ENCODE results near the gene GPR160. TPM values are rescaled to one million over a fixed set of nuclear protein-coding genes. Genes with fewer than 3 reads are reported as not detected.

The GPR160 gene
- total RNA-seq, 1 donor from 2014 or later: 0.21 TPM

DNA sequence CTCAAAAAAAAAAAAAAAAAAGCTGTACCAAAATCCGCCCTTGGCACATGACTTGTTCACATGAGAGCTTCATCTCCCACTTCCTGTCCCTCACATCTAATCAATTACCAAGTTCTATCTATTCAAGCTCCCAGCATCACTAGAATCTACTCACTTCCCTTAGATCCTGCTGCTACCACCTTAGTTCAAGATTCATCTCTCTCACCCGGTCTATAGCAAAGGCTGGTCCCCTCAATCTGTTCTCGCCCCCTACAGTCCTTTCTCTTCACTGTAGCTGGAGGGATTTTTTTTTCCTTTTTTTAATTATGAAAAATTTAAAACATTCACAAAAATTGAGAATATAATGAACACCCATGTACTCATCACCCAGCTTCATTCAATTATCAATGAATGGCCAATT lies 16.7 kb upstream of the GPR160 start:
- Mint-ChIP-seq H3K4me3 (no peak overlapping the region), H3K27me3 (ENCODE audit: low read depth) (no peaks in the 10 kb centered on the region), H3K36me3 (ENCODE audit: low read depth) (no peaks in the 10 kb centered on the region), H3K9me3 (no peaks in the 10 kb centered on the region), H3K27ac (ENCODE audit: unreplicated experiment) (no peak overlapping the region), H3K4me1 (no peaks in the 10 kb centered on the region)
- TF ChIP-seq, protein P1, sequence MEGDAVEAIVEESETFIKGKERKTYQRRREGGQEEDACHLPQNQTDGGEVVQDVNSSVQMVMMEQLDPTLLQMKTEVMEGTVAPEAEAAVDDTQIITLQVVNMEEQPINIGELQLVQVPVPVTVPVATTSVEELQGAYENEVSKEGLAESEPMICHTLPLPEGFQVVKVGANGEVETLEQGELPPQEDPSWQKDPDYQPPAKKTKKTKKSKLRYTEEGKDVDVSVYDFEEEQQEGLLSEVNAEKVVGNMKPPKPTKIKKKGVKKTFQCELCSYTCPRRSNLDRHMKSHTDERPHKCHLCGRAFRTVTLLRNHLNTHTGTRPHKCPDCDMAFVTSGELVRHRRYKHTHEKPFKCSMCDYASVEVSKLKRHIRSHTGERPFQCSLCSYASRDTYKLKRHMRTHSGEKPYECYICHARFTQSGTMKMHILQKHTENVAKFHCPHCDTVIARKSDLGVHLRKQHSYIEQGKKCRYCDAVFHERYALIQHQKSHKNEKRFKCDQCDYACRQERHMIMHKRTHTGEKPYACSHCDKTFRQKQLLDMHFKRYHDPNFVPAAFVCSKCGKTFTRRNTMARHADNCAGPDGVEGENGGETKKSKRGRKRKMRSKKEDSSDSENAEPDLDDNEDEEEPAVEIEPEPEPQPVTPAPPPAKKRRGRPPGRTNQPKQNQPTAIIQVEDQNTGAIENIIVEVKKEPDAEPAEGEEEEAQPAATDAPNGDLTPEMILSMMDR (conservative IDR thresholded peaks at IDR 0.05): no peak
- no peak for DNase-seq (ENCODE audit: low read depth, low spot score)

GRCh38 chr3:170022336-170022735 lies 15.5 kb upstream of the GPR160 start:
- no peak overlapping the region for H3K27ac Mint-ChIP-seq (ENCODE audit: unreplicated experiment)
- H3K27me3 Mint-ChIP-seq (ENCODE audit: low read depth): no peaks in the 10 kb centered on the region
- no peaks in the 10 kb centered on the region for H3K36me3 Mint-ChIP-seq (ENCODE audit: low read depth)
- no peaks in the 10 kb centered on the region for H3K4me1 Mint-ChIP-seq
- H3K4me3 Mint-ChIP-seq: no peak overlapping the region
- no peaks in the 10 kb centered on the region for H3K9me3 Mint-ChIP-seq
- DNase-seq (ENCODE audit: low read depth, low spot score): no peak
- TF ChIP-seq, protein P1 (conservative IDR thresholded peaks at IDR 0.05): no peak

DNA sequence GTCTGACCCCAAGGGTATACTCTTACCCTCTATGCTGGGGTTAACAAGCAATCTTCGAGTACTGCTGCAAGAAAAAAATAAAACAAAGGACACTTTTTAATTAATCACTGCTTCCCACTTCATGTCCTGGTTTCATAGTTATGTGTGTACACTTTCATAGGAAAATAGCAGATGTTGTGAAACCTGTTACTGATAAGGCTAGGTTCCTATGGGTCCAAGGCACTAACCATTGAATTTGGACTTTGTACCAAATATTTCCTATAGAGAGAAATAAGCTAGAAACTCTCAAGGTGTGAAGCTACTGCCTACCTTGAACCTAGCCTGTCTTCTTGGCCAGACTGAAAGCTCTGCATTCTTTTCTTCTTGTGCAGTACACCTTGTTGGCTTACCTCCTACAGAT lies 14.6 kb upstream of the GPR160 start:
- DNase-seq (ENCODE audit: low read depth, low spot score): no peak
- H3K27me3 Mint-ChIP-seq (ENCODE audit: low read depth): no peaks in the 10 kb centered on the region
- no peaks in the 10 kb centered on the region for H3K36me3 Mint-ChIP-seq (ENCODE audit: low read depth)
- H3K4me3 Mint-ChIP-seq: no peak overlapping the region
- TF ChIP-seq, protein P1 (conservative IDR thresholded peaks at IDR 0.05): no peak
- no peaks in the 10 kb centered on the region for H3K4me1 Mint-ChIP-seq
- H3K9me3 Mint-ChIP-seq: no peaks in the 10 kb centered on the region
- H3K27ac Mint-ChIP-seq (ENCODE audit: unreplicated experiment): no peak overlapping the region

DNA sequence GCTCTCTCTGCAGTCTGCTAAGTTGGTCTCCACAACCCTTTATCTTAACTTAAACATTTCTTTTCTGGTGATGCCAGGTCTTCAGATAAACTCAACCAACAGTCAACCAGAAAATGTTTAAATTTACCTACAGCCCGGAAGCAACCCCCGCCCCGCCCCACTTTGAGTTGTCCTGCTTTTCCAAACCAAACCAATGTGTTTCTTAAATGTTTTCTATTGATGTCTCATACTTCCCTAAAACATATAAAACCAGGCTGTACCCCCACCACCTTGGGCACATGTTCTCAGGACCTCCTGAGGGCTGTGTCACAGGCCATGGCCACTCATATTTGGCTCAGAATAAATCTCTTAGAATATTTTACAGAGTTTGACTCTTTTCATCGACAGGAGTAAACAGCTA lies 13.2 kb upstream of the GPR160 start:
- H3K4me1 Mint-ChIP-seq: no peaks in the 10 kb centered on the region
- TF ChIP-seq, protein P1 (conservative IDR thresholded peaks at IDR 0.05): no peak
- H3K27ac Mint-ChIP-seq (ENCODE audit: unreplicated experiment): no peak overlapping the region
- no peaks in the 10 kb centered on the region for H3K27me3 Mint-ChIP-seq (ENCODE audit: low read depth)
- DNase-seq (ENCODE audit: low read depth, low spot score): no peak
- H3K9me3 Mint-ChIP-seq: no peaks in the 10 kb centered on the region
- H3K4me3 Mint-ChIP-seq: no peak overlapping the region
- H3K36me3 Mint-ChIP-seq (ENCODE audit: low read depth): no peaks in the 10 kb centered on the region

- no peaks in the 10 kb centered on the region for H3K36me3 Mint-ChIP-seq (ENCODE audit: low read depth)
- H3K27me3 Mint-ChIP-seq (ENCODE audit: low read depth): peaks cover 3% of the 10 kb centered on the region
- no peak for DNase-seq (ENCODE audit: low read depth, low spot score)
- no peak overlapping the region for H3K4me3 Mint-ChIP-seq
- H3K9me3 Mint-ChIP-seq: no peaks in the 10 kb centered on the region
- TF ChIP-seq, protein P1 (conservative IDR thresholded peaks at IDR 0.05): no peak
- H3K4me1 Mint-ChIP-seq: no peaks in the 10 kb centered on the region
- no peak overlapping the region for H3K27ac Mint-ChIP-seq (ENCODE audit: unreplicated experiment)
Observed at GRCh38 chr3:170027233-170028102, 10.3 kb upstream of the GPR160 start.
